Islet of Langerhans (tissue), 1 donor: ENCODE measurements around the gene PEX19.

Source experiments
- FAIRE-seq: peaks from one replicate; lab custom pipeline; 2011; peaks lifted over from hg19 to GRCh38; lab: Jason Lieb, UNC

PEX19 gene

DNA sequence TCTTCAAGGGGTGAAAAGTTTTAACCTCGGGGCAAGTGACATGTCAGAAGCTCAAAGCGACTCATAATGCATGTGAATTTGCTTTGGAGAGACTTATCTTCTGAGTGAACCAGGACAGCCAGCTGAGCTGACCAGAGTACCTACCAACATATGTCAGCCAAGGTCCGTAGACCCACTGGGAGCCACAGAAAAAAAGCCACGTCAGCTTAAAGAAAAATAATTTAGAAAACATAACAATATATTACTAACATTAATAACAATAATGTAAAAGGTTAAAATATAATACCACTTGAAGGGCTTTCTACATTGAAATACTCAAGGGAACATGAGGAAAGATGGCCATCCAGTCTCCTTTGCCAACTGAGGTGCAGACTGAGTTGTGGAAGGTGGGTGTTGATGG, 6.9 kb downstream of the PEX19 start:
- no peak for FAIRE-seq

DNA sequence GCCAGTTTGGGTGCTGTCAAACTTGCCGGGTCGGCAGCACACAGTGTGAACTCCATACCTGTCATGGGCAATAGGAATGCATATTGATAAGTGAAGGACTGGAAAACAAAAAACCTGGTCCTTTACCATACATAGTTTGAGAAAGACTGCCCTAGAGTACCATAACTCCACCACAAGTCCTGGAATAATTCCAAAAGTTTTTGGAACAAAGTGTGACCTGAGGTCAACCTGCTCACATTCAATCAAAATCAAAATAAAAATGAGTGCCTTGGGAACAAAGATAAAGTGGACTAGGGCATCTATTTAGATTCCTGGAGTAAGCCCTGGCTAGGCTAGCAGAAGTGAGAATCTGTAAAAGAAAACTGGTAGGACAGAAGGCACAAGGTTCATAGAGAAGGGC, 7.6 kb downstream of the PEX19 start:
- no peak for FAIRE-seq

GRCh38 chr1:160271025-160271424, 13.9 kb downstream of the PEX19 start:
- FAIRE-seq: no peak

GRCh38 chr1:160267284-160267991, 17.5 kb downstream of the PEX19 start:
- FAIRE-seq: no peak

- no peak for FAIRE-seq
Measured at GRCh38 chr1:160264795-160265307, 20.1 kb downstream of the PEX19 start.

- FAIRE-seq: no peak
Measured at GRCh38 chr1:160261893-160262794, 22.8 kb downstream of the PEX19 start, which contains the start of gene DCAF8. DCAF8 (minus strand) TSS chr1:160262549; CDS start chr1:160244008, 18,541 bp downstream.

GRCh38 chr1:160261556-160261892, 23.4 kb downstream of the PEX19 start:
- no peak for FAIRE-seq

DNA sequence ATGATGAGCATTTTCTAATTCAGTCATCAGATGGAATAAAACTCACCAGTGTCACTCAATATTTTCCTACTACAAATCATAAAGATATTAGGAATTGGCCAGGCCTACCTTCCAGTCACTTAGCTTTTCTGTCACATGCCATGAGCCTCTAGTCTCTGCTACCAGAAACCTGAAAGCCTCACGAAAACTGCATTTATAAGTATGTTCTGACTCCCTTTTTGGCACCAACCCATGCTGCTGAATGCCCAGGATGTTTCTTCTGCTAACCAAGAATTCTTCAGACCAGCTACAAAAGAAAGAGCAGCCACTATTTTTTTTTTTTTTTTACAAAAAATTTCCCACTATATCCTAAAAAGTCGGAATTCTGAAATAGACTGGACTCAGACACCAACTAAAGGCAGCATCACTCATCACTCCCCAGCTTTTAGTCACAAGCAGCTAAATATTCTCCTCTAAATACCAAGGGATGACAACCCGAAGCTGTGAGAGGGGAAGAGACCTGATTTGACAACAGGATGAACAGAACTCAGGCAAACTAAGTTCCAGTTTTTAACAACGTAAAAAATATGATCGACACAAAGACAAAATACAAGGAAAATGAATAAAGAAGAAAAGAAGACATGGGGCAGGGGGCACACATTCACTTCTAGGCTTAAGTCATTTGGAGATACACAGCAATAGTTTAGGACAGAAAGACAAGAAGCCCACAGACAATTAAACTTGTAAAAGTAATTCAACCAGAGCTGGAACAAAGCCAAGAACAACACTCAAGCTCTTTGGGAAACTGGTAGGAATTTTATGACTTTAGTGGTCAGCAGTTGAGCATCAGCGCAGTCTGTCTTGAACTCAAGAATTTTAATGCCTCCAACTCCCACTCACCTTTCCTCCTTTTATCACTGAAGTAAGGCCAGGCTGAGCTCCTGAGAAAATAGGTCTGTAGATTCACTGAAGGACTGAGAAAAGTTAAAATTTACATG, 24.2 kb downstream of the PEX19 start:
- no peak for FAIRE-seq

- FAIRE-seq: no peak
Measured at GRCh38 chr1:160258177-160258798, 26.6 kb downstream of the PEX19 start.

DNA sequence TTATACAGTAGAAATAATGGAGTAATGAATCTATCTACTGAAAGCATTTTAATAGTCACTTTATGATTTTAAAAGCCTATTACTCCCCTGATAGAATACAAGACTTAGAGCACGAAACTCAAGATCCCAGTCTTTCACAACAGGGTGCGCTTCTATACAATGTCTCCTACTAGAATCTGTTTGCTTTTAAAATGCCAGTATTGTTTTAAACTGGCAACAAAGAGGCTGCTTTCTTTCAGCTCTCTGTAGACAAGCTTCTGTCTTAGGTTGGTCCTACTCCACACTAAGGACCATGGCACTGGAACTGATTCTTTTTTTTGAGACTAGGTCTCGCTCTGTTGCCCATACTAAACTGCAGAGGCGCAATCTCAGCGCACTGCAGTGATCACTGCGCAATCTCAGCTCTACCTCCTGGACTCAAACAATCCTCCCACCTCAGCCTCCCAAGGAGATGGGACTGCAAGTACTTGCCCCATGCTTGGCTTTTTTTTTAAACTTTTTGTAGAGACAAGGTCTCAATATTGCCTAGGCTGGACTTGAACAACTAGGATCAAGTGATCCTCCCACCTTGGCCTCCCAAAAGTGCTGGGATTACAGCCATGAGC, 27.4 kb downstream of the PEX19 start:
- no peak for FAIRE-seq

DNA sequence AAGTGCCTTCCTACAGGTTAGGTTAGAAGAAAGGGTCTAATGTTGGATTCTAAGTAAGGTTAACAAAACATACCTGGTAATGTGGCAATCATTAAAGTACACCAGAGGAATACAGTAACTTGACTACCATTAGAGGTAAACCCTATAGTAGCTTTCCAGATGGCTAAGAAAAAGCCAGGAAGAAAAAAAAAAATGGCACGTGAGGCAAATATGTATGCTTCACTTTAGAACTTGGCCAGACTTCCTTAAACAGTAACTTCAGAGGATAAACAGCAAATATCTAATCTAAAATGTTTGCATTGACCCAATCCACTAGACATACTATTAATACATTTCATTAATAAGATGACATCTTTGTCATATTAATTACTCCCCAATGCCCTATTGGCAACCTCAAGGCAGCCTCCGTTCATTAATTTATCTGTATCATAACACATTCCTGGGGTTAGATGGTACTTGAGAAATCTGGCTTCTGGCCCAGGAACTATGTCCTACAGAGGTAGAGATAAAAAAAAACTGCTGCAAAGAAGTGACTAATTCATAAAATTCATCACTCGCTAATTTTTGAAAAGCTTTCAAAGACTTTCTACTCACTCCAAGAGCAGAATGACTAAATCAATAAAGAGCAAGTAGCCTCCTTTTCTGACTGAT, 28.4 kb downstream of the PEX19 start:
- FAIRE-seq: no peak

- no peak for FAIRE-seq
Measured at GRCh38 chr1:160255781-160256300, 29.1 kb downstream of the PEX19 start.

GRCh38 chr1:160251687-160252526, 33.0 kb downstream of the PEX19 start:
- peak; percentile 92 for FAIRE-seq

DNA sequence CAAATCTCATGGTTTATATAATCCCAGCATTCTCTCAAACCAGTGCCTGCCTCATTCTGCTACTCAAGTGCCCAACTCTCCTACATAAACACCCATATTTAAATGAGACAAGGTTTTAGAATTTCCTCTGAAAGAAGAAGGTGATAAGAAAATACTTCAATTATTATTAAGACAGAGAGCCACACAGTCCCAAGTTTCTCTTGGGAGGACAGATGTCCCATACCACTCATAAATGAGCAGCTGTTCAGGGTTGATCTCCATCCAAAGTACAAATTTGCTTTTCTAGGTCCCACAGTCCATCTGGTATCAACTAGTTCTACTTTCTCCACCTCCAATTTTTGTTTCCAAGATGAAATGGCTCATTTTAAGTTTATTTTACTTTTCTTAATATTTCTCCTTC, 33.9 kb downstream of the PEX19 start:
- no peak for FAIRE-seq

GRCh38 chr1:160247053-160247452, 37.9 kb downstream of the PEX19 start:
- FAIRE-seq: no peak

- no peak for FAIRE-seq
Measured at GRCh38 chr1:160245434-160245833, 39.5 kb downstream of the PEX19 start.

GRCh38 chr1:160244209-160244608, 40.7 kb downstream of the PEX19 start:
- FAIRE-seq: no peak

GRCh38 chr1:160243767-160244166, 41.2 kb downstream of the PEX19 start:
- no peak for FAIRE-seq

DNA sequence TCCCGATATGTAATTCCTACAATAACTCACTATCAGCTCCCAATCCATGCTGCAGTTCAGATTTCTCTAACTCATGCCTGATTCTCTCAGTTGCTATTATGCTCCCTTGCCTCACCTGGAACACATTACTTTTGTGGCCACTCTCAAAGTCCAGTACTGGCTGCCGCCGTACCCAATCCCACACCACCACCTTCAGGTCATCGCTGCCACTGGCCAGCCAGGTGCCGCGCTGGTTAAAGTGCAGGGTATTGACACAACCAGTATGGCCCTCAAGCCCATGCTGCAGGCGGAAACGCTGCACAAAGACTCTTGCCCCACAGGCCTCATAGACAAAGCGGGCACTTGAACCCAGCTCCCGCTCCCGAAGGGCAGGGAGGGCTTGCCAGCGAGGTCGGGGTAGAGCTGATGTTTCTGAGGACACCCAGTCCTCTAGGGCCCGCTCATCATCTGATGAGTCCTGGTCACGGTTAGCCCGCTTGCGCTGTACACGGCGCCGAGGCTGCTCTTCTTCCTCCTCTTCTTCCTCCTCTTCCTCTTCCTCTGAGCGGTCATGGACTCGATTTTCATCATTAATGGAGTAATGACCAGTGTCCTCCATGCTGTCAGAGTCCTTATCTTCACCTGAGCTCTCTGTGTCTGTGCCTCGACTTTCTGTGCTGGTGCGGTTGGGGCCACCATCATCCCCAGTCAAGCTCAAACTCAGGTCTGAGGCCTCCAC, 45.2 kb downstream of the PEX19 start:
- FAIRE-seq: no peak
